VCaP (cell line): ENCODE measurements around the gene PLA2G2C.

Source experiments
- H3K27ac ChIP-seq: fragments of 450-650 bp; 2 replicates; pipeline ENCODE4 v1.5.1; 2017
- TF ChIP-seq, protein P1 (sequence below): fragments of 450-650 bp; conservative IDR thresholded peaks from 2 replicates; pipeline ENCODE4 v1.5.1; 2017; ENCODE audit warnings: mild to moderate bottlenecking, moderate library complexity

The PLA2G2C gene

DNA sequence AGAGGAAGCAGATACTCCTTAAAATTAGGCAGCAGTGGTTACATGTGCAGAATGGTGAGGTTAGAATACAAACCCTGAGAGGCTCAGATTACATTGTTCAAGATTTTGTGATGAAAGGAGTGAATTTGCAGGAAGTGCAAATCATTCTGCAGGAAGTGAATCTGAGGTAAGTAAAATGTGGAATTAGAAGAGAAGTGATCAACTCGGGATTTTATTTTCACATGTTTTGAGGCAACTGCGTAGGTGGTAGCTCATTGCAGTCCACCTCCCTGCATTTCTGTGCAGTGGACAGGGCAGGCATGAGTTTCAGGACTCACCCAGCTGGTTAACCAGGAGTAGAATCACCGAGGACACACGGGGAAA, 2.1 kb upstream of the PLA2G2C start:
- no peak overlapping the region for H3K27ac ChIP-seq
- TF ChIP-seq, protein P1, sequence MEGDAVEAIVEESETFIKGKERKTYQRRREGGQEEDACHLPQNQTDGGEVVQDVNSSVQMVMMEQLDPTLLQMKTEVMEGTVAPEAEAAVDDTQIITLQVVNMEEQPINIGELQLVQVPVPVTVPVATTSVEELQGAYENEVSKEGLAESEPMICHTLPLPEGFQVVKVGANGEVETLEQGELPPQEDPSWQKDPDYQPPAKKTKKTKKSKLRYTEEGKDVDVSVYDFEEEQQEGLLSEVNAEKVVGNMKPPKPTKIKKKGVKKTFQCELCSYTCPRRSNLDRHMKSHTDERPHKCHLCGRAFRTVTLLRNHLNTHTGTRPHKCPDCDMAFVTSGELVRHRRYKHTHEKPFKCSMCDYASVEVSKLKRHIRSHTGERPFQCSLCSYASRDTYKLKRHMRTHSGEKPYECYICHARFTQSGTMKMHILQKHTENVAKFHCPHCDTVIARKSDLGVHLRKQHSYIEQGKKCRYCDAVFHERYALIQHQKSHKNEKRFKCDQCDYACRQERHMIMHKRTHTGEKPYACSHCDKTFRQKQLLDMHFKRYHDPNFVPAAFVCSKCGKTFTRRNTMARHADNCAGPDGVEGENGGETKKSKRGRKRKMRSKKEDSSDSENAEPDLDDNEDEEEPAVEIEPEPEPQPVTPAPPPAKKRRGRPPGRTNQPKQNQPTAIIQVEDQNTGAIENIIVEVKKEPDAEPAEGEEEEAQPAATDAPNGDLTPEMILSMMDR = no peak

DNA sequence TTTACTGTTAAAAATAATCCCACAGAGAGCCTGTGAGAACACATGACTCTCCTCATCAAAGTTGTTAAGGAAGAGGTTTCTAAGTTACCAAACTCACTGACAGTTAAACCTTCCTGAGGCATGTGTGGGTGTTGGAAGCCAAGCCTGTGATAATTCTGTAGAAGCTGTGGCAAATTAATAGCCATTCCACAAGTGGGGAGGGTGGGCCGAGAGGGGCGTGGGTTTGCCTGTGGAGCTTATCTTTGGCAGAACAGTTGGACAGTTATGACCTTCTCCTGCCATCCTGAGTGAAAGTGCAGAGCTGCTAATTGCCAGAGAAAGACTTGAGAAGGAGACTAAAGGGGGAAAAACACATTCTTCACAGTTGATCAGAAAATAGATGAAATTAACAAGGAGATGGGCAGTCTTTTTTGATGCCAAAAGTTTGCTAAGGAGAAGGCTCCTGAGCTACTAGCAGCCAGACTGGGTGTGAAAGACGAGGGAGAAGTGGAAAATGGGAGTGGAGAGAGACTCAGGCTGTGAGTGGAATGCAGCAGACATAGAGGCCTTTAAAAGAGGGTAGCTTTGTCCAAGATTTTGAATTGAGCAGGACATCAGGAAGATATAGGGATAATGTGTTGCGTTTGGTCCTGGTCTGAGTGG, 1.6 kb upstream of the PLA2G2C start:
- TF ChIP-seq, protein P1 = no peak
- peak overlapping the region; percentile 55 for H3K27ac ChIP-seq

DNA sequence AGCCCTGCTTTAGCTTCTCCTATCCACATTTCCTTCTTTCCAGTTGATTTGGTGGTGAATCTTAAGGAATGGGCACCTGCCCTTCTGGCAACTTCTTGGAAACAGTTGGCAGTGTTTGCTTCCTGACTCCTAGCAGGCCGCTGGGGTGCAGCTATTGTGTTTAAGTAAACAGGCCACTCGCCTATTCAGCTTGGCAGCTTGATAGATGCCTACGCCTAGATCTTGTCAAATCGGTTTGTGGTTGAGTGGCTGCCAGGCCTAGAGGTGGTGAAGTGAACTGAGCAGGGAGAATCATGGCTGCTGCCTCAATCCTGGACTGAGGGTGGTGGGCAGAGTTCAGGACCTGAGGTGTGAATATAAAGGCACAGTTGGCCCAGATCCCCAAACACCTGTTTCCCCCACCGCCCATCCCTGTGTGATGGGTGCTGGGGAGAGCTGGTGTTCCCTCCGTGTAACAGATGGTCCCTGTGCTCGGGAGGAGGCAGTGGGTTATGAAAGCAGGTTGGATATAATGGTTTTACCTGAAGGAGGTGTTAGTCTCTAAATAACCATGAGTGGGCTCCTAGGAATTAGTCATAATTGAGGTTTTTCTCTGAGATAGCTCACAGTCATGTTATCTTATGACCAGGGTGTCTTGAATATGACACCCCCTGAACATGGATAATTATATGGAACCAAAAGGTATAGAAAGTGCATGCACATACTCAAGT, 940 bp upstream of the PLA2G2C start:
- H3K27ac ChIP-seq = peak overlapping the region; percentile 55
- TF ChIP-seq, protein P1 = no peak; the same call in 1 of the 2 replicates

DNA sequence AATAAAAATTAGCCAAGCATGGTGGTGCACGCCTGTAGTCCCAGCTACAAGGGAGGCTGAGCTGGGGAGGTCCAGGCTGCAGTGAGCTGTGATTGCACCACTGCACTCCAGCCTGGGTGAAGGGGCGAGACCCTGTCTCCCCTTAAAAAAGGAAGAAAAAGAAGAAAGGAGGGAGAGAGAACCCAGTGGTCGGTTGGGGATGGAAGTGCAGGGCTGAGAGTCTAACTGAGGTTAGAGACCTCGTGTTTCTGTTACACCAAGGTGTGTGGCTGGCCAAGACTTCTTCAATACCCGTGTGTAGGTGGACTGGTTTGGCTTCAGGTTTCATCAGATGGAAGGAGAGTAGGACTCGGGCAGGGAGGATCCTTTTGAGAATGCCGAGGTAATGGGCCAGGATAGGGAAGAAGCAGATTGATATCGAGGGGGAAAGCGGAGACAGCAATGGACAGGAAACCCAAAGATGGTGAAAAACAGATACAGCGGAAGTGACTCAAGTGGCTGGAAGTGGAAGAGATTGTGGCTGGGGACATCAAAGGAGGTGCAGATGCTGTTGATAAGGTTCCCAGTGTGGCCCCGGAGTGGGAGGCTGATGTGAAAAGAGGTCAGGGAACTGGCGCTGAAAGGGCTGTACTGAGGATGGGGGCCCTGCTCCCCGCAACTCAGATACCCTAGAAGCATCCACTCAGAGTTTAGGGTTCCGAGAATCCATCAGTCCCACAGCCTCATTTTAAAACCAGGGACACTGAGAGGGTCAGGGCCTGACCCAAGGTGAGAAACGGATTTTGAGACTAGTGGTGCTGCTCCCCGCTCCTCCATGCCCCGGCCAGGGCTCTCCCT, 1.1 kb downstream of the PLA2G2C start:
- TF ChIP-seq, protein P1 = no peak
- no peak overlapping the region for H3K27ac ChIP-seq

DNA sequence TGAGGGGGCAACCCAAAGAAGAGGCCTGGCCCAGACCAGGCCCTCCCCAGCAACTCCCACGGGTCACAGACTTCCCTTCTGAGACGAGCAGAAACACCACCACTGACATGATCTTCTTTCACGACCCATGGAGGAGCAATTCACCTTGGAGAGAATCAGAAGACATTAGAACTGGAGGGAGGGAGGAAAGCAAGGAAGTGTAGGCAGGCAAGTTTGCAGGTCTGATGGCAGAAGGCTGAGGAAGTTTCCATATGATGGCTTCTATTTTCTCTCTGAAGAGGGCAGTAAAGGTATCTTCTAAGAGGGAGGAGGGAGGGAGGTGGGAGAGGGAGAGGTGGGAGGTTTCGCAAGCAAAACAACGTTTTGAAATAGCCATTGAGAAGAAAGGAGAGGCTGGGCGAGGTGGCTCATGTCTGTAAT, 1.8 kb downstream of the PLA2G2C start:
- TF ChIP-seq, protein P1 = no peak
- H3K27ac ChIP-seq = no peak overlapping the region

DNA sequence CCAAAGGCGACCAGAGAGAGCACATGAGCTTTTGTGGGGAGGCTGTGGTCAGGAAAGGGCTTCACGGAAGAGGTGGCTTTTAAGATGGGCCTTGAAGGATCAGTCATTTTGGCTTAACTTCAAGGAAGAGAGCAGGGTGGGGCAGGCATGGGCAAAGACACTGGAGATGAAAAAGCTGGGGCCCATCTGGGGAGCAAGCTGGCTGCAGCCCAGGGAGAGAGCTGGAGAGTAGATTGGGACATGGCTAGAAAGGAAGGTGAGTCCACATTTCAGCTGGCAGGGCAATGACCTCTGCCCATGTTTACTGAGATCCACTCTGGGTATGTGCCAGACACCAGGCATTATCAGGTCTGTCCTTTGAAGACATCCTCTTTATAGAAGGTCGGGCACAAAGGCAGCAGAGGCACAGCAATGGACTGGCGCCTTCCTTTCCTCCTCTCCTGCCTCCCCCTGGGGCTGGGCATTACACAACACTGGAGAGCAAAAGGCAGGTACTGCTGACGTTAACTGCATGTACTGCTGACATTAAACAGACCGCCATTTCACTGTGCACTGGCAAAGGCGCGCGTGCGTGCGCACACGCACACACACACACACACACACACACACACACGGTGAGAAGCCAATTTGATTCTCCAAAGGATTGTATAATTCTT, 2.6 kb downstream of the PLA2G2C start:
- no peak overlapping the region for H3K27ac ChIP-seq
- TF ChIP-seq, protein P1 = no peak

DNA sequence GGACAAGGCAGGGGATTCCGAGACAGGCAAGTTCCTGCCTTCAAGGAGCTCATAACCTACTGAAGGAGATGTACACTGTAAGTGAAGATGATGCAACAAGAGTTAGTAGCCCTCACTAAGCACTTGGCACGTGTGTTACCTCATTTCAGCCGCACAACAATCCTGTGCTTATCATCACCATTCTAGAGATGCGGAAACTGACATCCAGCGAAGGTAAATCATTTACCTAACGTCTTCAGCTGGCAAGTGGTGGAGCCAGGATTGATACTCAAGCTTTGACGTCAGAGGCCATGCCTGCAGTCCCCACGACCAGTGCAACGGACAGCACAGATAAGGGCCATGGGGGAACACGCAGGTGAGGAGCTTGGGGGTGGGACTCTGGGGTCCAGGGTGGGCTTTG, 3.3 kb downstream of the PLA2G2C start:
- TF ChIP-seq, protein P1 = no peak
- no peak overlapping the region for H3K27ac ChIP-seq
